ENCODE data around the gene FBRS.

- no peak for TF ChIP-seq CTCF (IDR thresholded peaks at IDR 0.05; ENCODE audit: insufficient read depth, low read length, poor library complexity, severe bottlenecking)
- no peak for TF ChIP-seq EZH2phosphoT487 (conservative IDR thresholded peaks at IDR 0.05; ENCODE audit: low read length)
Measured at GRCh38 chr16:30652005-30652296, 6.3 kb upstream of the FBRS start.
